A204.1 (cell line): ENCODE measurements around the gene SLC7A7.
"Not testable (repeated sequence)": the region's sequence is repeated elsewhere in the genome, so short reads cannot be mapped to it uniquely, and the experiment has no call there.

ENCODE experiments used
- FAIRE-seq: peaks from 2 replicates; lab custom pipeline; 2012; peaks lifted over from hg19 to GRCh38; lab: Jason Lieb, UNC

Gene SLC7A7

DNA sequence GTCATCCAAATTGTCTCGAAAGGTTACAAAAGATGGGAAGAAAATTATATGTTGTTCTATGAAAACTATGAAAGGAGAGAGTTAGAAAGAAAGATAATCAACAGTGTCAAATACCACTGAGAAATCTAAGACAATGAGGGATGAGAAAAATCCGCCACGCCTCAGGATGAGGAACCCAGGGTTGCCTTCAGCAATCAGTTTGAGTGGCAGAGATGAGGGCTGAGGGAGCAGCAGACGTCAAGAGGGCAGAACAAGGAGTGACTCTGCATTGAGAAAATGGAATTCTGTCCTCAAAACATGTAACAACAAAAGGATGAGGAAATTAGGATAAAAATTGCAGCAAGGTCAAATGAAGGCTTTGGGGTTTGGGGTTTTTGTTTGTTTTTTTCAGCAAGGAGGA lies 67.0 kb downstream of the SLC7A7 start:
- no peak for FAIRE-seq

- FAIRE-seq: no peak
Observed at GRCh38 chr14:22747769-22748168, 67.5 kb downstream of the SLC7A7 start.

DNA sequence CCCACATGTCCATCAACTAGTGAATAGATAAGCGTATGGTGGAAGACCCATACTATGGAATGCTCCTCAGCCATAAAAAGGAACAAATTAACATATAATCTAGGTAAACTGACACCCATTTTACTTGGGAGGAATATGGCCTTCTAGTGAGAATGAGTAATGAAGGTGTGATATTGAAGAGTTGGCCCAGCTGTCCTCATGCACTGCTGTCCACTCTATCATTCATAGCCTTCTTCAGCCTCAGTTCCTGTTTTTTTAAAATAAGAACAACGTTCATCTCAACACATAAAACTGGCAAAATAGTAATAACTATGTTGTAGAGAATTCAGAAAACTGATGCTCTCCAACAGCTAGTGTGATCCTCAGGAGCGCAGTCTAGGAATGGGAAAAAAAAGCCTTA lies 75.2 kb downstream of the SLC7A7 start:
- no peak for FAIRE-seq

DNA sequence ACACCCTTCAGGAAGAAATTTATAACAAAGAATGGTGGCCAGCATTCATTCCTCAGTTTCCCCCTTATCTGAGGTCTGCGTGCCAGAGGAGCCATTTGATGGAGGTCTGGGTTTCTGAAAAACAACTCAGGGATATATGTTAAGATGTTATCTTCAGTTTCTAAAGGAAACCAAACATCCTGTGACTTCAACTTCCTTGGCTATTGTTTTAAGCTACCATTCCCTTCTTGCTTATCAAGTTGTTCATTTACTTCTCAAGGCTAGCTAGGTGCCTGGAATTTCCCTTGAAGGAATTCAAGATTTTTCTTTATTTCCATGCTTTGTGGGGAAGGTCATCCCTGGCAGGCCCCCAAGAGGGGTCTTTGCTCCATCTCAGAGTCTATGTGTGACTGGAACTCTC lies 75.8 kb downstream of the SLC7A7 start:
- no peak for FAIRE-seq

GRCh38 chr14:22737052-22737451 lies 78.2 kb downstream of the SLC7A7 start:
- no peak for FAIRE-seq

DNA sequence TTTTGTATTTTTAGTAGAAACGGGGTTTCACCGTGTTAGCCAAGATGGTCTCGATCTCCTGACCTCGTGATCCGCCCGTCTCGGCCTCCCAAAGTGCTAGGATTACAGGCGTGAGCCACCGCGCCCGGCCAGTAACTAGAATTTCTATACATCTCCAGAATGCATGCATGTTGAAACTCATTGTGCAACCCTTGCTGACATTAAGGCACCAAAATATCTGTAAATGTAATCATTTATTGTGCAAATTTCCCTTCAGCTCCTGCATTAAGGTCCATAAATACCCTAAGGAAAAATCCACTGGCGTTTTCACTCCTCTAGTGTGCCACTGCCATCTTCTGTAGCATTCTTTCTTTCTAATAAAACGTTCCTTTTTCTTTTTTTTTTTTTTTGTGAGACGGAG lies 78.9 kb downstream of the SLC7A7 start:
- not testable (repeated sequence) for FAIRE-seq

DNA sequence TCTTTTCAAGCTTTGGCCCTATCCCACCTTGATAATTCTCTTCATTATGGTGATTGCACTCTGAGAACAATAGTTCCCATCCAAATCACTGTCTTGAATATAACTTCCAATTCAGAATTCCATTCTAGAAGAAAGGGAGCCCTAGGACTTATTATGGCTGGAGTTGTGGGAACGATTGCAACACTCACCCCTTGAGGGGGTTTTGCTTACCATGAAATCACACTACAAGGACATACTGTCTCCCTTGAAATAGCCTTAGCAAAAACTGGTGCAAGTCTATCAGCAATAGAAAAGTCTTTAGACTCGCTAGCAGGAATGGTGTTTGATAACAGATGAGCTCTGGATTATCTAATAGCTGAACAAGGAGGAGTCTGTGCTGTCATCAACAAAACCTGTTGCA lies 80.1 kb downstream of the SLC7A7 start:
- FAIRE-seq: no peak

DNA sequence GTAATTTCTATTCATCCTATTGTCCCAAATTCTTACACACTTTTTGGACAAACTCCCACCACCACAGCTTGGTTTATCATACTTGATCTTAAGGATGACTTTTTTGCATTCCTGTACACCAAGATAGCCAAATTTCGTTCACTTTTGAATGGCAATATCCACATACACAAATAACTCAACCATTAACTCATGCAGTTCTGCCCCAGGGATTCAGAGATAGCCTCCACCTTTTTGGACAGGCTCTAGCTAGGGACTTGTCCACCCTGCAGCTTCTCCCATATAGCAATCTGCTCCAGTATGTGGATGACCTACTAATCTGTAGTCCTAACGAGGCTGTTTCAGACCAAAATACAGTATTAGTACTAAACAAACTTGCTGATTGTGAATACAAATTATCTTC lies 81.4 kb downstream of the SLC7A7 start:
- FAIRE-seq: no peak

- FAIRE-seq: not testable (repeated sequence)
Observed at GRCh38 chr14:22732062-22732461, 83.2 kb downstream of the SLC7A7 start.

DNA sequence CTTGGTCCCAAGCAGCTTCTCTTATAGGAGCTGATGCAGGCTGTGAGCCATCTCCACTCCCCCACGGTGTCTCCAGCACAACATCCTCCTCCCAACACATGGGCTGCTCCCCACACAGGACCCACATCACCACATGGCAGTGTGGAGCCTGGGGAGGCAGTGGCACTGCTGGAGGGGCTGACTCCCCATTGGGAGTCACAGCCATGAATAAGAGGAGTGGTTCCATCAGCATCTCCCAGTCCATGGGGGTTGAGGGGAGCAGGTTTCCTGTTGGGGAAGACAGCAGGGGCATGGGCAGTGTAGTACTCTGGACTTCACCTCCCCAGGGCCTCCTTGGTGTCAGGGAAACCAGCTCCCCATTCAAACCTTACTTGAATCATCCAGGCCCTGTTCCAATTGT lies 89.2 kb downstream of the SLC7A7 start:
- FAIRE-seq: no peak

- not testable (repeated sequence) for FAIRE-seq
Observed at GRCh38 chr14:22725374-22725773, 89.9 kb downstream of the SLC7A7 start.

DNA sequence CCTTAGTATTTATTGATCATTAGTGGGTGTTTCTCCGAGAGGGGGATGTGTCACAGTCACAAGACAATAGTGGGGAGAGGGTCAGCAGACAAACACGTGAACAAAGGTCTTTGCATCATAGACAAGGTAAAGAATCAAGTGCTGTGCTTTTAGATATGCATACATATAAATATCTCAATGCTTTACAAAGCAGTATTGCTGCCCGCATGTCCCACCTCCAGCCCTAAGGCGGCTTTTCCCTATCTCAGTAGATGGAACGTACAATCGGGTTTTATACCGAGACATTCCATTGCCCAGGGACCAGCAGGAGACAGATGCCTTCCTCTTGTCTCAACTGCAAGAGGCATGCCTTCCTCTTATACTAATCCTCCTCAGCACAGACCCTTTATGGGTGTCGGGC lies 90.4 kb downstream of the SLC7A7 start:
- FAIRE-seq: not testable (repeated sequence)

- no peak for FAIRE-seq
Observed at GRCh38 chr14:22723815-22724214, 91.4 kb downstream of the SLC7A7 start.
